Measurements from ENCODE around the gene DNAJC3.

DNA sequence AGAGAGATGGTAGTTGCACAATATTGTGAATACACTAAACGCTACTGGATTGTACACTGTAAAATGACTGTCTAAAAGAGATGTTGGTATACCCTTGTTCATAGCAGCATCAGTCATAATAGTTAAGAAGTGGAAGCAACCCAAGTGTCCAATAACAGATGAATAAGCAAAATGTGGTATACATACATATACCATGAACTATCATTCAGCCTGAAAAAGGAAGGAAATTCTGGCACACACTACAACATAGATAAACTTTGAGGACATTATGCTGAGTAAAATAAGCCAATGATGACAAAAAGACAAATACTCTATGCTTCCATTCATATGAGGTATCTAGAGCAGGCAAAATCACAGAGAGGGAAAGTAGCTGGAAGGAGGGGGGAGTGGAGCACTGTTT lies 48.5 kb upstream of the DNAJC3 start:
- TF ChIP-seq, protein P1, sequence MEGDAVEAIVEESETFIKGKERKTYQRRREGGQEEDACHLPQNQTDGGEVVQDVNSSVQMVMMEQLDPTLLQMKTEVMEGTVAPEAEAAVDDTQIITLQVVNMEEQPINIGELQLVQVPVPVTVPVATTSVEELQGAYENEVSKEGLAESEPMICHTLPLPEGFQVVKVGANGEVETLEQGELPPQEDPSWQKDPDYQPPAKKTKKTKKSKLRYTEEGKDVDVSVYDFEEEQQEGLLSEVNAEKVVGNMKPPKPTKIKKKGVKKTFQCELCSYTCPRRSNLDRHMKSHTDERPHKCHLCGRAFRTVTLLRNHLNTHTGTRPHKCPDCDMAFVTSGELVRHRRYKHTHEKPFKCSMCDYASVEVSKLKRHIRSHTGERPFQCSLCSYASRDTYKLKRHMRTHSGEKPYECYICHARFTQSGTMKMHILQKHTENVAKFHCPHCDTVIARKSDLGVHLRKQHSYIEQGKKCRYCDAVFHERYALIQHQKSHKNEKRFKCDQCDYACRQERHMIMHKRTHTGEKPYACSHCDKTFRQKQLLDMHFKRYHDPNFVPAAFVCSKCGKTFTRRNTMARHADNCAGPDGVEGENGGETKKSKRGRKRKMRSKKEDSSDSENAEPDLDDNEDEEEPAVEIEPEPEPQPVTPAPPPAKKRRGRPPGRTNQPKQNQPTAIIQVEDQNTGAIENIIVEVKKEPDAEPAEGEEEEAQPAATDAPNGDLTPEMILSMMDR (IDR thresholded peaks at IDR 0.05; ENCODE audit: insufficient read depth, low read length) = no peak
- TF ChIP-seq POLR2AphosphoS5 (IDR thresholded peaks at IDR 0.05; ENCODE audit: low read depth) = no peak
- TF ChIP-seq, protein P2, sequence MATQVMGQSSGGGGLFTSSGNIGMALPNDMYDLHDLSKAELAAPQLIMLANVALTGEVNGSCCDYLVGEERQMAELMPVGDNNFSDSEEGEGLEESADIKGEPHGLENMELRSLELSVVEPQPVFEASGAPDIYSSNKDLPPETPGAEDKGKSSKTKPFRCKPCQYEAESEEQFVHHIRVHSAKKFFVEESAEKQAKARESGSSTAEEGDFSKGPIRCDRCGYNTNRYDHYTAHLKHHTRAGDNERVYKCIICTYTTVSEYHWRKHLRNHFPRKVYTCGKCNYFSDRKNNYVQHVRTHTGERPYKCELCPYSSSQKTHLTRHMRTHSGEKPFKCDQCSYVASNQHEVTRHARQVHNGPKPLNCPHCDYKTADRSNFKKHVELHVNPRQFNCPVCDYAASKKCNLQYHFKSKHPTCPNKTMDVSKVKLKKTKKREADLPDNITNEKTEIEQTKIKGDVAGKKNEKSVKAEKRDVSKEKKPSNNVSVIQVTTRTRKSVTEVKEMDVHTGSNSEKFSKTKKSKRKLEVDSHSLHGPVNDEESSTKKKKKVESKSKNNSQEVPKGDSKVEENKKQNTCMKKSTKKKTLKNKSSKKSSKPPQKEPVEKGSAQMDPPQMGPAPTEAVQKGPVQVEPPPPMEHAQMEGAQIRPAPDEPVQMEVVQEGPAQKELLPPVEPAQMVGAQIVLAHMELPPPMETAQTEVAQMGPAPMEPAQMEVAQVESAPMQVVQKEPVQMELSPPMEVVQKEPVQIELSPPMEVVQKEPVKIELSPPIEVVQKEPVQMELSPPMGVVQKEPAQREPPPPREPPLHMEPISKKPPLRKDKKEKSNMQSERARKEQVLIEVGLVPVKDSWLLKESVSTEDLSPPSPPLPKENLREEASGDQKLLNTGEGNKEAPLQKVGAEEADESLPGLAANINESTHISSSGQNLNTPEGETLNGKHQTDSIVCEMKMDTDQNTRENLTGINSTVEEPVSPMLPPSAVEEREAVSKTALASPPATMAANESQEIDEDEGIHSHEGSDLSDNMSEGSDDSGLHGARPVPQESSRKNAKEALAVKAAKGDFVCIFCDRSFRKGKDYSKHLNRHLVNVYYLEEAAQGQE (IDR thresholded peaks at IDR 0.05; ENCODE audit: insufficient replicate concordance, low read depth) = no peak
- no peak for TF ChIP-seq GABPA (IDR thresholded peaks at IDR 0.05; ENCODE audit: low read depth)
